HCT116 (cell line): ENCODE results near the gene OLFML2A. TPM values are rescaled to one million over a fixed set of nuclear protein-coding genes. Genes with fewer than 3 reads are reported as not detected.
A peak's percentile ranks its signal among the peaks of the same experiment; 100 is the strongest.

Experiments used
- ATAC-seq: fragments of 200-7000 bp; cut with Tn5 transposase; 2 replicates; pipeline ENCODE4 v1.9.1; 2020; ENCODE audit warnings: mild to moderate bottlenecking, moderate library complexity
- BruUV-seq: library from RNA; stranded (reverse); fragments of 400-500 nt; replicated peaks from 2 replicates; lab custom pipeline; 2021; lab: Mats Ljungman, UMichigan
- CTCF ChIA-PET: fragments of 300-600 bp; sonication (Branson Sonifier 250); formaldehyde crosslinking; loops from one replicate; lab custom pipeline; 2021; ENCODE audit warnings: antibody characterized with exemption; lab: Charles Lee
- POLR2A ChIA-PET: fragments of 300-600, 350-600 bp; sonication (Branson Sonifier 250); formaldehyde crosslinking; loops from one replicate; lab custom pipeline; 2021; ENCODE audit warnings: antibody characterized with exemption; lab: Charles Lee
- RAD21 ChIA-PET, 2 experiments: fragments of 300-600 bp; sonication (Branson Sonifier 250); formaldehyde crosslinking; loops; one replicate each; lab custom pipeline; 2023; ENCODE audit warnings: low total read pairs in 2 of 2; ENCODE audit not compliant: uncharacterized antibody in 2 of 2, unreplicated experiment in 2 of 2, low non-redundant PET in 1 of 2; lab: Charles Lee
- DNase-seq: peaks from one replicate; pipeline ENCODE4 v3.0.0-alpha.2; 2010; ENCODE audit warnings: low read depth, low spot score
- H2AFZ ChIP-seq: fragments of 200-600 bp; shearing (Covaris generic), sonication (generic); 2 replicates; pipeline ENCODE4 v1.6.1; 2017; ENCODE audit warnings: low read depth, mixed run types, mixed read lengths, antibody characterized with exemption, low read length; ENCODE audit not compliant: poor library complexity, severe bottlenecking
- H3K27ac ChIP-seq: 2 replicates; pipeline ENCODE4 v1.5.1; 2012; ENCODE audit warnings: low read depth, low read length
- H3K27me3 ChIP-seq: fragments of 200-600 bp; sonication (generic); 2 replicates; pipeline ENCODE4 v1.6.1; 2016; ENCODE audit warnings: mixed run types, low read length, mixed read lengths; ENCODE audit not compliant: insufficient read depth
- H3K36me3 ChIP-seq, 2 experiments: fragments of 200-500 bp in 1 of 2; fragments of 200-600 bp in 1 of 2; sonication (Bioruptor generic) in 1 of 2; sonication (generic) in 1 of 2; 2 replicates each; pipeline versions ENCODE4 v1.5.1 to v1.6.1; 2014 to 2016; ENCODE audit warnings: low read length in 2 of 2, inconsistent platforms in 1 of 2, mixed read lengths in 1 of 2, mixed run types in 1 of 2; ENCODE audit not compliant: insufficient read depth in 2 of 2, control insufficient read depth in 1 of 2
- H3K4me1 ChIP-seq, 2 experiments: fragments of 200-600 bp in 1 of 2; sonication (generic) in 1 of 2; 2 replicates each; pipeline versions ENCODE4 v1.5.1 to v1.6.1; 2012 to 2017; ENCODE audit warnings: low read length in 2 of 2, inconsistent platforms in 1 of 2, mild to moderate bottlenecking in 1 of 2, mixed read lengths in 1 of 2, mixed run types in 1 of 2, moderate library complexity in 1 of 2; ENCODE audit not compliant: insufficient read depth in 2 of 2, control insufficient read depth in 1 of 2
- H3K4me2 ChIP-seq: fragments of 200-600 bp; sonication (generic); 2 replicates; pipeline ENCODE4 v1.6.1; 2017; ENCODE audit warnings: mixed run types, low read length, mixed read lengths
- H3K4me3 ChIP-seq, 2 experiments: fragments of 200-600 bp in 1 of 2; sonication (generic) in 1 of 2; replicated peaks in 1 of 2; 2 replicates each; pipeline ENCODE4 v1.5.1; 2011 to 2016; ENCODE audit warnings: low read length in 2 of 2, control low read depth in 1 of 2, low read depth in 1 of 2, mild to moderate bottlenecking in 1 of 2, mixed read lengths in 1 of 2, mixed run types in 1 of 2
- H3K79me2 ChIP-seq: fragments of 200-600 bp; sonication (generic); 2 replicates; pipeline ENCODE4 v1.6.1; 2017; ENCODE audit warnings: mild to moderate bottlenecking, mixed run types, low read length, moderate library complexity, mixed read lengths; ENCODE audit not compliant: insufficient read depth
- H3K9ac ChIP-seq: fragments of 200-600 bp; sonication (generic); 2 replicates; pipeline ENCODE4 v1.6.1; 2016; ENCODE audit warnings: low read length, mixed read lengths
- H3K9me2 ChIP-seq: fragments of 200-600 bp; sonication (generic), shearing (Covaris generic); 2 replicates; pipeline ENCODE4 v1.6.1; 2017; ENCODE audit warnings: mixed run types, mild to moderate bottlenecking, moderate library complexity; ENCODE audit not compliant: insufficient read depth
- H3K9me3 ChIP-seq, 2 experiments: fragments of 200-500 bp in 1 of 2; fragments of 200-600 bp in 1 of 2; sonication (Bioruptor generic) in 1 of 2; sonication (generic) in 1 of 2; 2 replicates each; pipeline ENCODE4 v1.6.1; 2014 to 2017; ENCODE audit warnings: low read length in 2 of 2, mixed read lengths in 2 of 2, inconsistent platforms in 1 of 2, low read depth in 1 of 2, mild to moderate bottlenecking in 1 of 2, mixed run types in 1 of 2, moderate library complexity in 1 of 2; ENCODE audit not compliant: control insufficient read depth in 1 of 2, insufficient read depth in 1 of 2
- H4K20me1 ChIP-seq: fragments of 200-600 bp; sonication (generic), shearing (Covaris generic); 2 replicates; pipeline ENCODE4 v1.6.1; 2017; ENCODE audit warnings: mixed run types, mild to moderate bottlenecking, moderate library complexity; ENCODE audit not compliant: insufficient read depth
- CEBPB ChIP-seq: IDR thresholded peaks from 2 replicates; pipeline ENCODE4 v1.6.1; 2012; ENCODE audit warnings: low read depth
- CTCF ChIP-seq, 3 experiments: fragments of 200-600 bp in 1 of 3; sonication (generic) in 1 of 3; IDR thresholded peaks in 2 of 3; conservative IDR thresholded peaks in 1 of 3; 2 replicates each; pipeline ENCODE4 v1.5.1; 2012 to 2017; ENCODE audit warnings: low read depth in 2 of 3, low read length in 2 of 3, antibody characterized with exemption in 1 of 3, borderline replicate concordance in 1 of 3, control low read depth in 1 of 3, mild to moderate bottlenecking in 1 of 3, mixed read lengths in 1 of 3, mixed run types in 1 of 3, moderate library complexity in 1 of 3; ENCODE audit not compliant: insufficient read depth in 1 of 3
- EZH2phosphoT487 ChIP-seq: fragments of 200-600 bp; IDR thresholded peaks from 2 replicates; pipeline ENCODE4 v1.6.1; 2018; ENCODE audit warnings: antibody characterized with exemption, borderline replicate concordance
- POLR2A ChIP-seq: IDR thresholded peaks from 2 replicates; pipeline ENCODE4 v1.7.0; 2011; ENCODE audit warnings: borderline replicate concordance; ENCODE audit not compliant: insufficient read depth, insufficient read length; ENCODE audit errors: extremely low read depth
- YY1 ChIP-seq: IDR thresholded peaks from 2 replicates; pipeline ENCODE4 v1.6.1; 2011; ENCODE audit warnings: low read length, low read depth, moderate library complexity, mild to moderate bottlenecking; ENCODE audit not compliant: insufficient replicate concordance; ENCODE audit errors: extremely low read depth
- ZFX ChIP-seq: fragments of 450-650 bp; IDR thresholded peaks from 2 replicates; pipeline ENCODE4 v1.6.1; 2017
- intact Hi-C: fragments of 100-400 bp; cut with micrococcal nuclease; formaldehyde crosslinking; loops from 2 replicates; pipeline ENCODE4 v1.10.0; 2022
- total RNA-seq: library from RNA; stranded (reverse); gene quantifications from one replicate; pipeline ENCODE4 v1.2.1, GENCODE V29; 2021; ENCODE audit not compliant: unreplicated experiment

Gene OLFML2A
- total RNA-seq, 1 experiment from 2014 or later: 6.3 TPM

GRCh38 chr9:124852829-124853531, 76.0 kb downstream of the OLFML2A start, which contains the start of gene WDR38:
TSS of gene WDR38 (plus strand) at chr9:124853460. CDS start at chr9:124853532, 72 bp downstream.
- intact Hi-C loops: loop anchor here (1.0 to 10.0 kb wide), 6 partner anchors 40 to 521 kb away; partner anchors contain the start of gene PSMB7
- H3K9me3 ChIP-seq: no peaks in the 10 kb centered on the region
- ChIA-PET CTCF (interaction anchor here (0.6 to 11.7 kb wide), 41 partner anchors 9 to 525 kb away, joined by 3 to 601 read pairs (median 5); partner anchors contain the start of genes ARPC5L, NR6A1, OLFML2A and RPL35), POLR2A (interaction anchor here (1.0 to 2.3 kb wide), 11 partner anchors 9 to 80 kb away, joined by 3 to 30 read pairs (median 5); partner anchors contain the start of genes ARPC5L, NR6A1, OLFML2A and RPL35), RAD21 (interaction anchor here (0.6 to 3.3 kb wide), 19 partner anchors 9 to 142 kb away, joined by 3 to 49 read pairs (median 6); partner anchors contain the start of genes NR6A1 (in 2 of the 2), OLFML2A (in 2 of the 2), ARPC5L (in 1 of the 2) and RPL35 (in 1 of the 2))
- H3K27ac ChIP-seq: peak within 1 kb of the TSS; percentile 37; the same call in 1 of the 2 replicates
- DNase-seq (peak; percentile 78), ATAC-seq (peak; percentile 85)
- peaks cover 5 to 30% of the 10 kb centered on the region in 2 experiments; a peak in 3 of 4 replicates for H3K4me1 ChIP-seq
- H3K9me2 ChIP-seq: no peaks in the 10 kb centered on the region
- H3K4me2 ChIP-seq: peak within 1 kb of the TSS; percentile 78
- H2AFZ ChIP-seq: peak within 1 kb of the TSS; percentile 54
- H4K20me1 ChIP-seq: peaks cover 21% of the 10 kb centered on the region; the same call in 1 of the 2 replicates
- BruUV-seq: no TSS peak
- no peaks in the 10 kb centered on the region for H3K27me3 ChIP-seq
- peak within 1 kb of the TSS; percentile 32 to 51 for H3K4me3 ChIP-seq
- TF ChIP-seq CEBPB: no peak
- peak in 2 of 3 experiments; percentile 86 to 99; a peak in 4 of 6 replicates for TF ChIP-seq CTCF (IDR thresholded peaks at IDR 0.05 in 2 of 3, conservative IDR thresholded peaks at IDR 0.05 in 1 of 3; ENCODE audit: borderline replicate concordance in 1 of 3, insufficient read depth in 1 of 3, low read depth in 2 of 3, low read length in 2 of 3)
- TF ChIP-seq YY1: peak; percentile 5
- TF ChIP-seq EZH2phosphoT487: no peak
- no peak for TF ChIP-seq POLR2A
- TF ChIP-seq ZFX: no peak
- peaks cover 7 to 11% of the 10 kb centered on the region in 2 experiments; a peak in 3 of 4 replicates for H3K36me3 ChIP-seq
- peak within 1 kb of the TSS; percentile 50 for H3K9ac ChIP-seq
- H3K79me2 ChIP-seq: peaks cover 1% of the 10 kb centered on the region; the same call in 1 of the 2 replicates
